Left lobe of liver (tissue), 2 donors: Measurements from ENCODE around the gene ERMP1. TPM values are rescaled to one million over a fixed set of nuclear protein-coding genes. Genes with fewer than 3 reads are reported as not detected.

Source experiments
- ATAC-seq: fragments of 200-7000 bp; cut with Tn5 transposase; one replicate; pipeline ENCODE4 v1.9.1; 2020; ENCODE audit warnings: mild to moderate bottlenecking, moderate library complexity
- DNase-seq: peaks from one replicate; pipeline ENCODE4 v3.0.0-alpha.2; 2020; ENCODE audit warnings: low spot score
- total RNA-seq: library from RNA; stranded (reverse); gene quantifications from one replicate; pipeline ENCODE4 v1.2.1, GENCODE V29; 2021
- donor health status: DM: no; HTN: no; CAD: no; lungs with moderate emphysema.
- donor health status: DM: no; HTN: yes; CAD: no.

Gene ERMP1
- total RNA-seq, 1 donor from 2014 or later, result 11.8 TPM

DNA sequence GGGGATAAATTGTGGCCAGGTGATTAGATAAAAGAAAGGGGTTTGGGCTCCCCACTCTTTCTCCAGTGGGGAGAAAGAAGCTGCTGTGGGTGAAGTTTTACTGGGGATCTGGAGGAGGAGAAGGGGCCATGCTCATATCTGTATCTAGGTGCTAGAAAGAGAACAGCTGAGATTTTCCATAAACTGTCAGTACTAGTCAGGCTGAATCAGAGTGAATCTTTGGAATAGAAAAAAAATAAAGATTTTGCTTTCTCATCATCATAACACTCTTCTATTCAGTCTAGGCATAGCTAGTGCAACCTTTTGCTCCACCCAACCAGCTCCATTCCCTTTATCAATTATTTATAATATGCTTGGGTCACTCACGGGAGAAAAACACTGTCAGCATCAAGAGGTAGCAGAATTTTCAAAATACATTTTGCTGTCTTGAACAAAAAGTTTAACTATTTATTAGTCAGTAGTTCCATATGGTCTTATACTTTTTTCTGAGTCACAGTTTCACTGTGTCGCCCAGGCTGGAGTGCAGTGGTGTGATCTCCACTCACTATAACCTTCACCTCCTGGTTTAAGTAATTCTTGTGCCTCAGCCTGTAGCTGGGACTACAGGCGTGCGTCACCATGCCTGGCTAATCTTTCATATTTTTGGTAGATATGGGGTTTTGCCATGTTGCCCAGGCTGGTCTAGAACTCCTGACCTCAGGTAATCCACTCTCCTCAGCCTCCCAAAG is 21.3 kb upstream of the ERMP1 start:
- DNase-seq (no peak), ATAC-seq (no peak)

DNA sequence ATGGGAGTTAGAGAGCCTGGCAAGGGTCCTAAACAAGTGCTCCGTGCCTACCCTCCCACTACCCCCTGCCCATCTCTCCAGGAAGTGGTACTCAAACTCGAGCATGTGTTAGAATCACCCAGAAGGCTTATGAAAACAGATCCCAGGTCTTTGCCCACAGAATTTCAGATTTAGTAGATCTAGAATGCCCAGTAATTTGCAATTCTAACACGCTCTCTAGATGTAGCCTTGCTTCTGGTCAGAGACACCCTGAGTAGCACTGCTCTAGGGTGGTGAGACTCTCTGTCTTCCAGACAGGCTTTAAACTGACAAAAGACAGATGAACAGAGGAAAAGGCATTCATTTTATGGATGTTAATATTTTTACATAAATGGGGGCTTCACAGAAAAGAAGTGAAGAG is 20.7 kb upstream of the ERMP1 start:
- ATAC-seq (no peak), DNase-seq (no peak)

DNA sequence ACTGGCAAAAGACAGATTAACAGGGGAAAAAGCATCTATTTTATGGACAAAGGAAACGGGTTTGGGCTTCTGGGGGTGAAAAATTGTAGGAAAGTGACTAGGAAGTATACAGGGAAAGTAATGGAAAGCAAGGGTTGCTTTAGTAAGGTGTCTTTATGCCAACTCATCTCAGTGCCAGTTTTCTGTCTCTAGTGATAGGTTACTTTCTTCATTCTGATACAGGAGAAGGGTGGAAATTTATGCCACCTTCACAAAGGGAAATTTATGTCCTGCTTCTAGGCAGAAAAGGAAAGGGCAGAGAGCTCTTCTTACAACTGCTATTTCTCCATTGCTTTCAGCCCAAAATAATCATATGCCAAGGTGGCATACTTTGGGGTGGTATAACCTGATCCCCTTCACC is 20.1 kb upstream of the ERMP1 start:
- no peak for DNase-seq
- ATAC-seq, result no peak

DNA sequence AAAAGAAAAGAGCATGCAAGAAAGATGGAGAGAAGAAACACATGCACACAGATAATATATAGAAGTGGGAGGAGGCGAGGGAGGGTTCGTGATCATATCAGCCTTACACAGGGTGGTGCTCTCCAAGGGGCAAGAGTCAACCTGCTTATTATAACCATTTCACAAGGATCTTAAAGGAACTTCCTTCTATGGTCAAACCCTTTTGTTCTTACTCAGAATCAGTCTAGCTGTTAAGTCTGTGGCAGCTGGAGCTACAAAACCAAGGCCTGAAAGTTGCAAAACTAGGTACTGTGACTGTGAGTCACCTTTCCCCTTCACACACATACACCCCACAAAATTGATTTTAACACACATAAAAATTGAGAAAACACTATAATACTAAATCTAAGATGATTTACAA is 18.5 kb upstream of the ERMP1 start:
- ATAC-seq (no peak), DNase-seq (no peak)

DNA sequence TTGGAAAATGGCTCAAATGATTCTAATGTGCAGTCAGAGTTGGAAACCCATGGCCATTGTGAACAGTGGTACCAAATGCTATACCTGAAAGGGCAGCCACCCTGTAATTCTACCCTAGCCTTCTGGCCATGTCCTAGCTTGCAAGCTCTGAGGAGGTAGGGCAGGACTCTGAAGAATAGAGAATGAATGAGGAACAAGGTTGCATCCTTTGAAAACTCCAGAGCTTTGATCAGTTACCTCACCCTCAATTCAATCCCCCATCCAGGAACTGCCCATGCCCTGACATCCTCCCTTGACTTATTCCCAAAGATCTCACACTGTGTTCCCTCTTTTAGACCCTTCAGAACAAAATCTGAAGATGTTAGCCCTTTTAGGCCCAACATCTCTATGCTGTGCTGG is 17.8 kb upstream of the ERMP1 start:
- no peak for DNase-seq
- ATAC-seq, result no peak

DNA sequence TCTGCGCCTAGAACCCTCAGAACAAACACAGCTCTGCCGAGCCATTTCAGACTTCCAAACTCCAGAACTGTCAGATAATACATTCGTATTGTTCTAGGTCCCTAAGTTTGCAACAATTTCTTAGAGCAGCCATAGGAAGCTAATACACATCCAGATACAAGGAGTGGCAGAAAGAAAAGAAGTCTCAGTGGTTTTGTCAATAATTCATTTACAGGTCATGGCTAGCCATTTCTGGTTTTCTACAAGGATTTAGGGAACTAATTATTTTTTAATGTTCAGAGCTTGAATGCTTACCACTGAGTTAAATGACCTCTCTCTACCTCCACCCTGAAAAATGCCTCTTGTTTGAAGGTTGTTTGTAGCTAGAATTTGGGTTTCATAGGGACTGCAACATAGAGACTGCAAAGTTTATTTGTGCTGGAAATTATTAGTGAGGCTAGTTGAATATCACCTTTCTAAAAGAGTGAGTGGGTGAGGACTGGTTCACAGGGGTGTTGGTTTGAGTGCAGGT is 15.5 kb upstream of the ERMP1 start:
- DNase-seq (no peak), ATAC-seq (no peak)

DNA sequence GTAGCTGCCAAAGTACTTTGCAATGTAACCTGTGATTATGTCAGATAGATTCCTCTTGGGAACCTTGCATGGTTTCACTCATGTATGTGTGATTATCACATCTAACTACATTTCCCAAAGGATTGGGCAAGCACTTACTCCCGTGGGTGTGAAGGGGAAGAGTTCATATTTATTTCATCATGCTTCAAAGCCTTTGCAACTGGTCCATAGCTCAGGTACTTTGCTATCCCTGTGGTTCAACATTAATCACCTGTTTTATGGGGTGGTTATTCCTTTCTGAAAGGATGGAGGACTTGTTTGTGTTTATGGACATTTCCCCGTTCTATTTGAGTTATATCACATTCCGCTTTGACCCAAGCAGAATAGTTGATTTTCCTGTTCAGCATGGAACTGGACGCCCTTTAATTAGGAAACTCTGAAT is 13.6 kb upstream of the ERMP1 start:
- DNase-seq (no peak), ATAC-seq (peak; percentile 49)

DNA sequence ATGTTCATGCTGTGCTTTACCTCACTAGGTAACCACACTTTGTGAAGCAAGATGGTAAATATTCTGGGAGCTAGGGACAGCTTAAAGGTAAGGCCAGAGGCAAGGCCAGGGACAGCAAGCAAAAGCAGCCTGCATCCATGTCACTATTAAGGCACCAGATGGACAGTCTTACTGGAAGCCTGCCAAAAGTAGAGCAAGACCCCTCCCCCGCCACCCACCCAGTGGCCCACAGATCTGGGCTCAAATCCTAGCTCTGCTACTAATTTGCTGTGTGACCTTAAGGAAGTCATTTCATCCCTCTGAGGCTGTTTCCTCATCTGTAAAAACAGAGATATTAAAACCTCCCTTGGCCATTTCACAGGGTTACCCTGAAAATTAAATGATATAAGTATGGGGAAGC is 13.2 kb upstream of the ERMP1 start:
- no peak for DNase-seq
- no peak for ATAC-seq

DNA sequence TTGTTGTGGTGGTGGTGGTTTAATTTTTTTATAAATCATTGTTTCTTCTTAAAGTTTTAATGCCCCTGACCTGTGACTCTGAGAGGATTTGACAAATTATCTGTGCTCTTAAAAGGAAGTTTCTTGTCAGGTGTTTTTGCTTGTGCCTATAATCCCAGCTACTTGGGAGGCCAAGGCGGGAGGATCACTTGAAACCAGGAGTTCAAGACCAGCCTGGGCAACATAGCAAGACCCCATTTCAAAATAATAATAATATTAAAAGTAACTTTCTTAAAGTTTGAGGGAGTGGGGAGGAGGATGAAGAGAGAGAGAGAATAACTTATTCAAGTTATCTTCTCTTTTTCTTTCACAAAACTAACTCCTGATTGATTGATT is 12.2 kb upstream of the ERMP1 start:
- DNase-seq (no peak), ATAC-seq (no peak)

DNA sequence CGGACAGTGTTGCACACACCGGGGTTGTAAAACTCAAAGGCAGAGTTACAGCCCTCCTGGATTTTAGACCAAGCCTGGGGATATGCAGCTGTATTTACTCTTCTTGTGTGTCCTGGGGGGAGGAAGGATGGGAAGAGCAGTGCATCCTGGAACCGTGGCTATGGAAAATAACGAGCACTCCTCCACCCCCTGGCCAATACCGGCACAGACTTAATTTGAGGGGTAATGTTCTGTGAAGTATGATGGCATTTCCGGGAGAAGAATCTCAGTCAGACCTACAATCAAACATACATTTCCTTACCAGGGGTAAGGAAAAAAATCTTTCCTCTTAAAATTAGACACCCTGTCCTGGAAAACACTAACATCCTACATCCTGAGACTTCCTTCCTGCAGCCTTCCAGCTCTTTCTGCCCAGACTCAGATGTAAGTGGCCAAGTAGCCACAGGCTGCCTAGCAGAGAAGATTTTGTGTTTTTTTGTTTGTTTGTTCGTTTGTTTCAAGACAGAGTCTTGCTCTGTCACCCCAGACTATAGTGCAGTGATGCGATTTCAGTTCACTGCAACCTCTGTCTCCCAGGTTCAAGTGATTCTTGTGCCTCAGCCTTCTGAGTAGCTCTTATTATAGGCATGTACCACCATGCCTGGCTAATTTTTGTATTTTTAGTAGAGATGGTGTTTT is 11.0 kb upstream of the ERMP1 start:
- DNase-seq, result no peak
- ATAC-seq, result peak; percentile 9

DNA sequence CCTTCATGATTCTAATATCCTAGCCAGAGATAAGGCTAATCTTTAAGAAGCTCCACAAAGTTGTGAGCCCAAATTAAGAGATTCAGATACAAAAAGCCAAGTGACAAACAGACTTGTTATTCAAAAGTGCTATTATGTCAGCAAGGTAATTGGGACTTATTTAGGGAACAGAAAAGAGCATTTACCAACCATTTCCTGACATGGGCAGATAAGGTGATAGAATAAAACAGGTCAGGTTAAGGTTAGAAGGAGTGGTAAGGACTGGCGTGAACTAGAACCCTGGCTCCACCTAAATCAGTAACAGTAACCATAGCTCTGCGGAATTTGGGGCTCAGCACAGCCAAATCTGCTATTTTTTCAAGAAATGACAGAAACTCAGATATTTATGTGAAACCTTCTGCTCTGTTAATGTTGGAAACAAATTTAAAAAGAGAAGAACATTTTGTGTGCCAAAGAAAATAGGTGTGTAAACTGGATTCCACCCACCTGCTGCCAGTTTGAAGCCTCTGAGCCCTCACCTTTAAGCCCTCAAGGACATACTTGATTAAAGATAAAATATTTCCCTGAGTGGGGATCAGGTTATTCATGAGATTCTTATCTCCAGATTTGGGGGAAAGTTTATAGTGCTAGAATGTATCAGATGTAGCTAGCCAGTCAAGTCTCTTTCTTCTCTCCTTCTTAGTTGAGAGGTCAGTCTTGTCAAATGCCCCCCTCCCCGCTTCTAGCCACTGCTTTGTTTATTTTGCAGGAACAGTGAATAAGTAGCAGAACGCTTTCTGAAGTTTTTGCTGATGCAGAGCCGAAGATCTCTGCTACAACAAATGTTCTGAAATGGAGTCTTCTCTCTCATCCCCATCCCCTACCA is 10.2 kb upstream of the ERMP1 start:
- no peak for ATAC-seq
- DNase-seq, result no peak

DNA sequence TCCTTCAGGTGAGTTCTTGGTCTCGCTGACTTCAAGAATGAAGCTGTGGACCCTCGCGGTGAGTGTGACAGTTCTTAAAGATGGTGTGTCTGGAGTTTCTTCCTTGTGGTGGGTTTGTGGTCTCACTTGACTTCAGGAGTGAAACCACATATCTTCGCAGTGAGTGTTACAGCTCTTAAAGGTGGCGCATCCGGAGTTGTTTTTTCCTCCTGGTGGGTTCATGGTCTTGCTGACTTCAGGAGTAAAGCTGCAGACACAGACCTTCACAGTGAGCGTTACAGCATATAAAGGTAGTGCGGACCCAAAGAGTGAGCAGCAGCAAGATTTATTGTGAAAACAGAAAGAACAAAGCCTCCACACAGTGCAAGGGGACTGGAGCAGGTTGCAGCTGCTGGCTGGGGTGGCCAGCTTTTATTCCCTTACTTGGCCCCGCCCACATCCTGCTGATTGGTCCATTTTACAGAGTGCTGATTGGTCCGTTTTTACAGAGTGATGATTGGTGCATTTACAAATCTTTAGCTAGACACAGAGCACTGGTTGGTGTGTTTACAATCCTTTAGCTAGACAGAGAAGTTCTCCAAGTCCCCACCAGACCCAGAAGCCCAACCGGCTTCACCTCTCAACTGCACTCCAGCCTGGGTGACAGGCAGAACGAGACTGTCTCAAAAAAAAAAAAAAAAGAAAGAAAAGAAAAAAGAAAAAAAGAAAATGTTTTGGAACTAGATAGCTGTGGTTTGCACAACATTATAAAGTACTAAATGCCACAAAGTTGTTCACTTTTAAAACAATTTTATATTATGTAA is 9.1 kb upstream of the ERMP1 start:
- no peak for ATAC-seq
- no peak for DNase-seq

DNA sequence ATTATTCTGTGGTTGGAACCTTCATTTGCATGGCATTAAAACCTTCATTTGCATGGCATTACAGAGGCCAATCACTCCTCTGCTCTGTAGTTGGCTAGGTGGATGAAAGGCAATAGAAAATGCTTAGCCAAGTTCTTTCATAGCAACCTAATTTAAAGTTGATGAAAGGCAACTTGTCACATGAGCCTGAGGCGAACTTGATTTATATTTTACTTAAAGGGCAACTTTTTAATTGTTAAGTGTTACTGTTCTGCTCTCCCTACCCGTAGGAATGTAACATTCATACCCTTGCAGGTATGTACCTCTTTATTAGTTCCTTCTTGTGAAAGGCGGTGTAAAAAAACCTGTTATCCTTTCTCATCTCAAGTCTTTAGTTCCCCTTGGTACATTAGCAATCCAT is 7.9 kb upstream of the ERMP1 start:
- ATAC-seq, result no peak

DNA sequence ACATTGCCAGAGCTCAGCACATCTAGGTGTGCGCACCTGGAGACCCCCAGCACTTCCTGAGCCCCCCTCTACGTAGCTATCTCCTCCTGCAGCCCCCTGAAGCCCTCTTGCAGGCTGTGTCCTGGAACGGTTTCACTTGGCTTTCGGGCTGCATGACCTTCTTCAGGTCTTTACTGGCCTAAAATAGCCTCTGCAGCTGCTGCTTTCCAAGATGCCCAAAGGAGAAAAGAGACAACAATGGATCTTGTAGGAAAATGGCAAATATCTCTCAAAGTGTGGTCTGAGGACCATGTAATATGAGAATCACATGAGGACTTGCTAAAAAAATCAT is 6.6 kb upstream of the ERMP1 start:
- ATAC-seq, result peak; percentile 41
- DNase-seq, result no peak

More for the DNA sequence above, 7.9 kb upstream of the ERMP1 start:
- DNase-seq, result no peak

DNA sequence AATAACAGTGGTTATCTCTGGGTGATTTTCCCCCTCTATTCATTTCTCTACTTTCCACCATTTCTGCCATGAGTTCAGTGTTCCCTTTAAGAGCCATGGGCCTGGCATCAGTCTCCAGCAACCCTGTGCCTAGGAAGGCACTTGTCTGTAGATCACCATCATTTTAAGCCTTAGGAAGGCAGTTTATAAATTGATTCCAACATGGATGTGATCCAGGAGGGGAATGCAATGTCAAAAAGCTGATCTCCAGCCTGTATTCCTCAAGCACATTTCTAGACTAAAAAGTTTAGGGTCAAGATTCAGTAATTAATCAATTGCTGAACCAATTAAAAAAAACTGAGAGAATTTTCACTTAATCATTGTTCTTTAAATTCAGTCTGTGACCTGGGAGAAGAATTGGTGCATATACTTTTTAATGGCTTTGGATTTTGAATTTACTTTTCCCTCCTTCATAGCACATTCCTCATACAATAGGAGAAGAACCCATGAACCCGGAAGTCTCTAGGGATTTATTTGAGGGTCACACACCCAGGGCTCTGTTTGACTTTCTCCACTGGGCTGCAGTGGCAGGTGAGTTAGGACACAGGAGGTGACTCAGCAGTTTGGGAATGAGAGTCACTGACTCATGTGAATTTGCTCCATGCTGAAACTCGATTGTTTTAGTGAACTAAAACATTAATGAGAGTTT is 6.1 kb upstream of the ERMP1 start:
- ATAC-seq (peak; percentile 88), DNase-seq (peak; percentile 64)

DNA sequence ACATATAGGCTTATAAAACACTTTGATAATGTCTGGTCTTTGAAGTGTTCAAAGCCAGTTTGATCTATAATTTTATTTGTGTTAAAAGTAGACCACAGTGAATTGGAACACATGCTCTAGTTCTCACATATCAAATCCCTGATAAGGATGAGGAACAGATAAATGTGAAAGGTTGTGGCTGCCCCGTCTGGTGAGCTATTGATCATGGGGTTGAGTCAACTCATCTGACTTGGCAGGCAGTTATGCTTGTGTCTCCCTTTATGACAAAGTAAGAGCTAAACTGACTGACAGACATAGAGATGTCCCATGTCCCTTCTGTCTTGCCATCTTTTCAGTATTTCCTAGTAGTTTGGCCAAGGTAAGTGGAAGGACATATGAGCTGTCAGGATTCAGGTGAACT is 2.9 kb upstream of the ERMP1 start:
- ATAC-seq, result peak; percentile 33
- DNase-seq, result no peak

DNA sequence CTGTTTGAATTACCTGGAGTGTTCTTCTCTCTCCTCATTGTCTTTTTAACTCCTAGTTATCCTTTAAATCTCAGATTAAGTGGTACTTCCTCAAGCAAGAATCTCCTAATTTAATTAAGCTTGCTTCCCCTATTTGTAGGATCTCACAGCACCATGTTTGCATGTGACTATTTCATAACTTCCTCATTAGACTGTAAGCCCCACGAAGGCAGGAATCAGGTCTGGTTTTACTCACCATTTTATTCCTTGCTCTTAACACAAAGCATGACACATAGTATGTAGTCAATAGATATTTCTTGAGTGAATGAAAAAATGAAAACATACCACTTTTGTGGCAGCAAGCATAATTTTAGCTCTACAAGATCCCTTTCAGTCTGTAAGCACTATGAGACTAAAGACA is 1.3 kb upstream of the ERMP1 start:
- no peak for DNase-seq

DNA sequence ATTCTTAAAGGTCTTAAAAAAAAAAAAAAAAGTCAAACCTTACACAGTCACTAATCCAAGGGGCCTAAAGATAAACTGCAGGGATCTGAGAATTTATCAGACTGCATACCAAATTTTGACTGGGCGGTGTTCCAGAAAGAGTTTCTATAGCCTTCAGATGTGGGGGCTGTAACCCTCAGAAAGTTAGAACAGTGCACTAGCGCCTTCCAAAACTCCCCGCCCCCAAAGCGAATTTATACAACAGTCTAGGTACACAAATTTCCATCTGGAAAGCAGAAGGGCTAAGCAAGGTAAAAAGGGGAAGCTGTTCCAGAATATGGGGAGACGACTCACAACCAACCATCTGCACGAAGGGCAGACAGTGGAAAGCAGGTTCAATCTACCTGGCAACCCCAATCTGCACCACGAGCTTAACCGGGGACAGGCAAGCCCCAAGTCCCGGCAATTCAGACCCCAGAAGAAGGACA is 813 bp downstream of the ERMP1 start:
- DNase-seq, result no peak
- no peak for ATAC-seq

More for the DNA sequence above, 1.3 kb upstream of the ERMP1 start:
- no peak for ATAC-seq

DNA sequence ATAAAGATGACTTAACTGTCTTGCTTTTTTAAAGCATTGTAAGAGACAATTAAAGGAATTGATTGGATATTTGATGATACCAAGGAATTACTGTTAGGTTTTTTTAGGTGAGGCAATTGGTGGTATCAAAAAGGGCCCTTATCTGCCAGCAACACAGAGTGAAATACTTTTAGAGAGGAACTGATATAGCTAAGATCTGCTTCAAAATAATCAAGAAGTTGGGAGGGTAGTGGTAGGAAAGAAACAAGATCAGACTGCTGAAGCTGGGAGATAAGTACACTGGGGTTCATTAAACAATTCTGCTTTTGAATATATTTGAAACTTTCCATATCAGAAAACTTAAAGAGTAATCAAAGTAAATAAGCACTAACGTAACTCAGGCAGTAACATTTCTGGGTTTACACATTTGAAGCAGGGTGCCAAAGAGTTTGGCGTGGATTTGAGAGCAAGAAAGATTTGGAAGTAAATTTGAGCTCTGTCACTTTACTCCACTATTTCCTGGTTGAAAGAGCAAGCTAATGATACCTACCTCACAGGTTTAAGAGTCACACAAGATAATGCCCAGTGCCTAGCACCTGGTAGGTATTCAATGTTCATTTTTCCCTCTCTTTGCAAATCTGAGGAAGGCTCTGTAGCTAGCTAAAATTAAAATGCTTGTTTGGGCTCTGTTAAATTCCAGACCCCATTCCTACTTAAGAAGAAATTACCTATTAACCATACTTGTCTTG is 6.9 kb downstream of the ERMP1 start:
- no peak for ATAC-seq

DNA sequence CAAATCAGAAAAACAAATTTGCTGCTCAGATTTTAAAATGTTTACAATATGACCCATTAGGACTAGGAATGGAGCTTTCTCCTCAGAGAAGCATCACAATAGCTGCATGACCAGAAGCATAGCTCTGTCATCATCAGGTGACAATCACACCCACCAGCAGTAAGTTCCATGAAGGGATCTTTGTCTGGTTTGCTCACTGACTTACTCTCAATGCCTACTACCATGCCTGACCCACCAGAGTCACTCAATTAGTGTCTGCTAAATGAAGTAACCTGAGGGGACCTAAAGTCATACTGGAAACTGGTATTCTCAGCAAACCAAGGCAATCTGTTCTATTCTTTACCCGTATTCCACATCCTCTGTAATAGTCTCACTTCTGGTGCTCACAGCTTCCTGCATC is 7.7 kb downstream of the ERMP1 start:
- DNase-seq, result no peak
- no peak for ATAC-seq

More for the DNA sequence above, 6.9 kb downstream of the ERMP1 start:
- DNase-seq, result no peak
